HG02588 (cell line): ENCODE measurements around the gene DIPK1B.

Source experiments
- ATAC-seq: cut with Tn5 transposase; IDR thresholded peaks from one replicate; pipeline ENCODE4 v1.9.1; 2021; ENCODE audit warnings: mild to moderate bottlenecking, moderate library complexity; ENCODE audit not compliant: unreplicated experiment

DIPK1B gene

DNA sequence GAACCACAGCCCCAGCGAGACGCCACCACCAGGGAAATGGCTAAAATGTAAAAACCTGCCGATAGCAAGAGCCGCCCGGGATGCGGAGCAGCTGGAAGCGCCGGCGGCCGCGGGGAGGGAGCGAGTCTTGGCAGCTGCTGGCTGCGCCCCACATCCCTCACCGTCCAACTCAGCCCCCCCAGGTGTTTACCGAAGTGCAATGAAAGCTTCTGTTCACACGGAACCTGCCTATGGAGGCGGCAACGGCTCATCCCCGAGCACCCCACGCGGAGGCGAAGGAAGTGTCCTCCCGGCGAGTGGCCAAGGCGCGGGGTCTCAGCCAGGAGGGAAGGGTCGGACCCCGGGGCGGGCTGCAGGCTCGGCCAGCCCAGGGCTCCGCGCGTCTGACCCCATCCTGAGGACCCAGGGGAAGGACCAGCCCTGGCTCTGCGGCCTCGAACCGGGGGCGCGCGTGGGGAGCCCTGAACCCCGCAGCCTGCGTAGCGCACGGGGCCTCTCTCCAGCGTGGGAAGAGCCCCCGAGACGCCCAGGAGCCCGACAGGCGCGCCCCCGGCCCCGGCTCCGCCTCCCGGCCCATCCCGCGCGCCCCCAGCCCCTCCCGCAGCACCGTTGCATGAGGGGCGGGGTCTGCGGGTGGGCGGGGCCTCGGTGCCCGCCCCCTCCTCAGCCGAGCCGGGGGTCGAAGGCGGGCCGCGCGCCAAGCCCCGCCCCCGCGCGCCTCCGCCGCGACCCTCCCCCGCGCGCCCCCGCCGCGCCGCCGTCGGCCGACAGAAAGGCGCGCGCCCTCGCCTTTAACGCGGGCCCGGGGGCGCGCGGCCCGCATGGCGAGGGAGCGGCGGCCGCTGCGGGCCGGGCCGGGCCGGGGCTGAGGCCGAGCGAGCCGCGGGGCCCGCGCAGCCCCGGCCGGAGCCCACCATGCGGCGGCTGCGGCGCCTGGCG is at the start of gene DIPK1B:
DIPK1B (plus strand) TSS at position 822 of the 939 bp plus-strand sequence; CDS start at position 916, 94 bp downstream.
- no peak for ATAC-seq

- no peak for ATAC-seq
These were observed 49.5 kb upstream of the DIPK1B start, which contains the start of gene EGFL7 for GRCh38 chr9:136662656-136663581. Gene EGFL7, plus strand, starts transcription at chr9:136662916. Its CDS starts 5,367 bp downstream, at chr9:136668283.

DNA sequence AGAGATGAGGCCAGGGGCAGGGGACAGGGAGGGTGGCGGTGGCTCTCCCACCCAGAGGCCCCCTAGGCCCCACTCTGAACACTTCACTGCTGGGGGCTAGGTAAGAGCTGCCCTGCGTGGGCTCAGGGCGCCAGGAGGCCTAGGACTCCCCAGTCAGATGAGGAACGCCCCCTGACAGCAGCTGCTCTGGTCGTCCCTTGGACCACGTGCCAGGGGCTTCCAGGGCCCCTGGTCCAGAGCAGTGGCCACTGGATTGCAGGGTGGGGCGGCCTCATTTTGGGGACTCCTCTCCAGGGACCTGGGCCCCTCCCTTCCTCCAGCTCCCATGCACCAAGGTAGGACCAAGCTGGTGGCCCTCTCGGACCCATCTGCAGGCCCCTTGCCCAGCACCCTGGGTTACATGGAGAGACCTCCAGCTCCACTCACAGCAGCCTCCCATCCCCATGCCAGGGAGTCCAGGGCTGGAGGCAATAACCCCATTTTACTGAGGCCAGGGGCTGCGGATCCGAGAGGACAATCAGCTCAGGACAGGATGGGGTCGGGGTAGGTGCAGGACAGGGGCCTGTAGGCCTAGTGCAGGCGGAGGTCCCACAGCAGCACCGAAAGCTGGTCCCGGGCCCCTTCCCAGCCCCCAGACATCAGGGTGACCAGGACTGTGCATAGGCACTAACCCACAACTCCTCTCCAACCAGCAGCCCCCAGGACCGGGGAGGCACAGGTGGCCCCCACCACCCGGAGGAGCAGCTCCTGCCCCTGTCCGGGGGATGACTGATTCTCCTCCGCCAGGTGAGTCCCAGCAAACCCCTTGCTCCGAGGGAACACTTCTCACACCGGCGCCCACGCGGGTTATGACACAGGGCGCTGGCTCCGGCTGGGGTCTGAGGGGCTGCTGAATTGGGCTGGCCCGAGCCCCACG is 48.1 kb upstream of the DIPK1B start:
- no peak for ATAC-seq

- no peak for ATAC-seq
These were observed 47.2 kb upstream of the DIPK1B start for GRCh38 chr9:136665111-136665703.

- no peak for ATAC-seq
These were observed 46.5 kb upstream of the DIPK1B start for GRCh38 chr9:136665704-136666371.

GRCh38 chr9:136666372-136667213 is 45.8 kb upstream of the DIPK1B start:
- no peak for ATAC-seq

DNA sequence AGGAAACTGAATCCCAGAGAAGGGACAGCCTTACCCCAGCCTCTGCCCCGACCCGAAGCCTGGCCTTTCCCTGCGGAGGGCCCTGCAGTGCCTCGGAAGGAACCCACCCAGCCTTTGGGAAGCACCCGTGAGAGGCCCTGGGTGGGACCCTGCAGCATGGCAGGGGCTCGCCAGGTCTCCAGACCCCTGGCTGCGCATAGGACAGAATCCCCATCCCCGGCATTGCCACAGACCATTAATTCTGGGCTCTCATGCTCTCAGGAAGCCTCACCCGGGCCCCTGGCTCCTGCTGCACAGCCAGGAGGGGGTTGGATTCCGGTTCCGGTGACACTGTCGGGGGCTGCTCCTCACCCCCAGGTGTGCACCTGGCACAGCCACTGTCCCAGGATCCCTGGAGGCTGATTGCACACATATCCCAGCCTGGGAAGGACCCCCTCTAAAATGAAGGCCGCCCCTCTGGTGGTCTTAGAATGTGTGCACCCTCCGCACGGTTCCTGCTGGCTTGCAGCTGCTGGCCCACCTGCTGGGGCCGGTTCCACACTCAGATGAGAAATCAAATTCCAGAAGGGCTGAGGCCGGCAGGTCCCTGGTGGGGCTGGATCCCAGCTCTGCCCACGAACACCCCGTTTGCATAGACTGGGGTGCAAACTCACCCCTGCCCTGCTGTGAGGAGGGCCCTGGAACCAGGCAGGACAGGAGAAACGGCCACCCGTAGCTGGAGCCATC is 45.0 kb upstream of the DIPK1B start:
- ATAC-seq: no peak

GRCh38 chr9:136667940-136668760 is 44.2 kb upstream of the DIPK1B start:
- no peak for ATAC-seq

GRCh38 chr9:136668983-136669790 is 43.2 kb upstream of the DIPK1B start:
- ATAC-seq: no peak

DNA sequence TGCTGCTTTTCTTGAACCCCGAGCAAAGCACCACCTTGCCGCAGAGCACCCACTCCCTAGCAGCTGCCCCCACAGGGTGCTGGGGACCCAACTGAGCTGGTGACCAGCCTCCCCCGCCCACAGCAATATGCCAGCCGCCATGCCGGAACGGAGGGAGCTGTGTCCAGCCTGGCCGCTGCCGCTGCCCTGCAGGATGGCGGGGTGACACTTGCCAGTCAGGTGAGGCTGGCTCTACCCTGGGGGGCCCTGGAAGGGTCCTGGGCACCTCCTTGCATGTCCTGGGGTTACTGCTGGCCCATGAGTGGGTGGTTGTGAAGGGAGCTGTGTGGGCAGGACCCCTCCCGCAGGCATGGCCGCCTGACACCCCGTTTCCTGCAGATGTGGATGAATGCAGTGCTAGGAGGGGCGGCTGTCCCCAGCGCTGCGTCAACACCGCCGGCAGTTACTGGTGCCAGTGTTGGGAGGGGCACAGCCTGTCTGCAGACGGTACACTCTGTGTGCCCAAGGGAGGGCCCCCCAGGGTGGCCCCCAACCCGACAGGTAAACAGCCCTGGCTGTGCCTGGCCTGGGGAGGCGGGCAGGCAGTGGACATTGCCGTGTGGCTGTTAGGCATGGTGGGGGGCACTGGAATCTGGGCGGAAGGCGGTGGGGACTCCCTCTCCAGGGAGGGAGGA is 42.4 kb upstream of the DIPK1B start:
- ATAC-seq: no peak

GRCh38 chr9:136670576-136671253 is 41.7 kb upstream of the DIPK1B start:
- ATAC-seq: no peak

DNA sequence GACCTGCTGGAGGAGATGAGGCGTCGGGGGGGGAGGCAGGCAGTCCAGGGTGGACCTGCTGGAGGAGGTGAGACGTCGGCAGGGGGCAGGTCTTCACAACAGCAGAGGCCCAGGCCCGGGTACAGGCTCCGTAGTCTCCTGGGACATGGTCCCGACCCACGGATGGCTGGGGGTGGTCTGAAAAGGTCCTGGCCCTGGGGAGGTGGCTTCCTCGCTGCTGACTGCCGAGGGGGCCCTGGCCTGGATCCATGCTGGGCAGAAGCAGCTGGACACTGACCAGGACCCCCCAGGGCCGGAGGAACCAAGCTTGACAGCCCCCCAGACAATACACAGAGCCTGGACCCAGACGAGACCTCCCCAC is 41.1 kb upstream of the DIPK1B start:
- ATAC-seq: no peak

GRCh38 chr9:136671646-136672430 is 40.5 kb upstream of the DIPK1B start:
- no peak for ATAC-seq

DNA sequence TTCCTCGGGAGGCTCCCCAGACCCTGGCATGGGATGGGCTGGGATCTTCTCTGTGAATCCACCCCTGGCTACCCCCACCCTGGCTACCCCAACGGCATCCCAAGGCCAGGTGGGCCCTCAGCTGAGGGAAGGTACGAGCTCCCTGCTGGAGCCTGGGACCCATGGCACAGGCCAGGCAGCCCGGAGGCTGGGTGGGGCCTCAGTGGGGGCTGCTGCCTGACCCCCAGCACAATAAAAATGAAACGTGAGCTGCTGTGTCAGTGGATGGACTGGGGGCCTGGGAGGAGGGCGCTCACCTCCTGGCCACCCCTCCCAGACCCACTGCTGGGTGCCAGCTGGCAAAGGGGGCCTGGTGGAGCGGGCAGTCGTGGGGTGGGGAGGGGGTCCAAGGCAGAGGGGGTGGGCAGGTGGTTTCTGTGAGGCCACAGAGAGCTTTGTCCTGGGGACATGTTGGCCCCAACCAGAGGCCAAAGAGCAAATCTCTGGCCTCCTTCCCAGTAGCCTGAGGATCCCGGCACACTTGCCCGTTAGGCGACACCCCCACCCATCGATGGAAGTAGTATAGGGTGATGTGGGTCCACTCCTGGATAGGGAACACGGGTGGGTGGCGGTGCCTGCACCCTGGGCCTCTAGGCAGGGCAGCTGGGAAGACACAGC is 39.8 kb upstream of the DIPK1B start:
- no peak for ATAC-seq
